DOHH2 (cell line): ENCODE data around the gene KCTD21.
"Not testable (repeated sequence)": the region's sequence is repeated elsewhere in the genome, so short reads cannot be mapped to it uniquely, and the experiment has no call there.

ENCODE experiments used
- H3F3A ChIP-seq: fragments of 200-600 bp; sonication (generic), shearing (Covaris generic); 2 replicates; pipeline ENCODE4 v1.6.0; 2016; ENCODE audit warnings: antibody characterized with exemption, mild to moderate bottlenecking; ENCODE audit not compliant: control insufficient read depth, insufficient read depth
- H3K27ac ChIP-seq: fragments of 200-600 bp; sonication (generic); 2 replicates; pipeline ENCODE4 v1.5.1; 2014; ENCODE audit warnings: low read depth, mild to moderate bottlenecking, low read length, moderate library complexity
- H3K27me3 ChIP-seq: fragments of 200-600 bp; sonication (generic); 2 replicates; pipeline ENCODE4 v1.6.1; 2014; ENCODE audit warnings: mild to moderate bottlenecking, low read length, mixed read lengths; ENCODE audit not compliant: control insufficient read depth
- H3K36me3 ChIP-seq: fragments of 200-600 bp; sonication (generic); 2 replicates; pipeline ENCODE4 v1.6.1; 2014; ENCODE audit warnings: mild to moderate bottlenecking, low read length, moderate library complexity, mixed read lengths; ENCODE audit not compliant: control insufficient read depth
- H3K4me1 ChIP-seq: fragments of 200-600 bp; sonication (generic); 2 replicates; pipeline ENCODE4 v1.6.1; 2014; ENCODE audit warnings: mild to moderate bottlenecking, low read length, mixed read lengths; ENCODE audit not compliant: control insufficient read depth
- H3K4me2 ChIP-seq: fragments of 200-600 bp; sonication (generic); 2 replicates; pipeline ENCODE4 v1.6.0; 2014; ENCODE audit warnings: mild to moderate bottlenecking, low read length, moderate library complexity
- H3K4me3 ChIP-seq: fragments of 200-600 bp; sonication (generic); 2 replicates; pipeline ENCODE4 v1.5.1; 2014; ENCODE audit warnings: mild to moderate bottlenecking, low read length, mixed read lengths
- H3K79me2 ChIP-seq: fragments of 200-600 bp; sonication (generic); 2 replicates; pipeline ENCODE4 v1.6.1; 2014; ENCODE audit warnings: mild to moderate bottlenecking, low read length, mixed read lengths; ENCODE audit not compliant: control insufficient read depth
- H3K9me2 ChIP-seq: fragments of 200-600 bp; sonication (generic); replicated peaks from 2 replicates; pipeline ENCODE4 v1.6.1; 2014; ENCODE audit warnings: mild to moderate bottlenecking, low read length, mixed read lengths; ENCODE audit not compliant: control insufficient read depth
- H3K9me3 ChIP-seq: fragments of 200-600 bp; sonication (generic); 2 replicates; pipeline ENCODE4 v1.6.1; 2014; ENCODE audit warnings: antibody characterized with exemption, low read length, mixed read lengths; ENCODE audit not compliant: control insufficient read depth, insufficient read depth
- H4K20me1 ChIP-seq: fragments of 200-600 bp; sonication (generic); 2 replicates; pipeline ENCODE4 v1.6.0; 2014; ENCODE audit warnings: low read depth, mild to moderate bottlenecking, antibody characterized with exemption, low read length, moderate library complexity; ENCODE audit not compliant: control insufficient read depth, insufficient read depth
- EZH2phosphoT487 ChIP-seq: fragments of 200-600 bp; sonication (generic); IDR thresholded peaks from 2 replicates; pipeline ENCODE4 v1.6.1; 2017; ENCODE audit warnings: borderline replicate concordance, mild to moderate bottlenecking, antibody characterized with exemption, low read length, moderate library complexity, mixed read lengths
- TF ChIP-seq, protein P1 (sequence below): fragments of 200-600 bp; sonication (generic); IDR thresholded peaks from one replicate; pipeline ENCODE4 v1.5.1; 2014; ENCODE audit warnings: antibody characterized with exemption, mild to moderate bottlenecking, low read depth, low read length; ENCODE audit not compliant: poor library complexity, severe bottlenecking

Gene KCTD21

DNA sequence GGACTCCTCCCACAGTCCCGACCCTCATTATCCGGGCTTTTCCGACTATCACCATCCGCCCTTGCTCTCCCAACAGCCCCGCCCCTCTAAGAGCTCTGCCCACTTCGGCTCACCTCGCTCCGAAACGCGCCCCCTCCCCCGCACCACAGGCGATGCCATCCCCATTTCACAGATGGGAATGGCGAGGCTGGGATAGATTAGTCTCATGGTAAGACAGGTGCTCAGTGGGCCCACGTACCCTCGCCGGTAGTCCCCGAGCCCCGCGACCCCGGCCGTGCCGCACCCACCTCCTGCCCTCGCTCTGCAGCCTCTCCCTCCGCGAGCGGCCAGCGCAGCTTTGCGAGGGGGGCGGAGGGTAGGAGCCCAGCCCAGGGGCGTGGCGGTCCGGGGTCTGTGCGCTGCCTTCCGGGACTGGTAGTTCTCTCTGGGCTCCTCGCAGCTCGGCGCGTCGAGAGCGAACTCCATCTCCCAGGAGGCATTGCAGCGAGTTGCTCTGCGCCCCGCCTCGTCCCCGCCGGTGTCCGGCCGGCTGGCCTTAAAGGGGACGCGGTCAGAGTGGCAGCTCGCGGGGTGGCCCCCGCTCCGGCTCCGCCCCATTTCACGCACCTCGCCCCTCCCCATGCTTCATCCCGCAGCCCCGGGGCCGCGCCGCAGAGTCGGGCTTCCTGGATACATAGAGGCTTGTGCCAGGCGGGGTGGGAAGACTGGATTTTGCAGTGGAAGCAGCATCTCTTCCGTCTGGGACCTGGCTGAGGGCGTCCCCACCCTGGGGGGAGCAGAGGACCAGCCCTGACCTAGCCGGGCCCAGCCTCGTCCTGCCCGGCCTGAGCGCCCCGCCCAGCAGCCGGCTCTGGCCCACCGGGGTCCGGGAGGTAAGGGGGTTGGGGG is at the start of gene KCTD21, which contains the start of gene USP35:
KCTD21 (minus strand) TSS at position 341 of the 888 bp plus-strand sequence. CDS start 14,072 bp downstream, outside the sequence.
USP35 (plus strand) TSS at position 634 of the 888 bp plus-strand sequence. CDS start 7,327 bp downstream, outside the sequence.
- no peaks in the 10 kb centered on the region for H3K9me3 ChIP-seq
- TF ChIP-seq, protein P1, sequence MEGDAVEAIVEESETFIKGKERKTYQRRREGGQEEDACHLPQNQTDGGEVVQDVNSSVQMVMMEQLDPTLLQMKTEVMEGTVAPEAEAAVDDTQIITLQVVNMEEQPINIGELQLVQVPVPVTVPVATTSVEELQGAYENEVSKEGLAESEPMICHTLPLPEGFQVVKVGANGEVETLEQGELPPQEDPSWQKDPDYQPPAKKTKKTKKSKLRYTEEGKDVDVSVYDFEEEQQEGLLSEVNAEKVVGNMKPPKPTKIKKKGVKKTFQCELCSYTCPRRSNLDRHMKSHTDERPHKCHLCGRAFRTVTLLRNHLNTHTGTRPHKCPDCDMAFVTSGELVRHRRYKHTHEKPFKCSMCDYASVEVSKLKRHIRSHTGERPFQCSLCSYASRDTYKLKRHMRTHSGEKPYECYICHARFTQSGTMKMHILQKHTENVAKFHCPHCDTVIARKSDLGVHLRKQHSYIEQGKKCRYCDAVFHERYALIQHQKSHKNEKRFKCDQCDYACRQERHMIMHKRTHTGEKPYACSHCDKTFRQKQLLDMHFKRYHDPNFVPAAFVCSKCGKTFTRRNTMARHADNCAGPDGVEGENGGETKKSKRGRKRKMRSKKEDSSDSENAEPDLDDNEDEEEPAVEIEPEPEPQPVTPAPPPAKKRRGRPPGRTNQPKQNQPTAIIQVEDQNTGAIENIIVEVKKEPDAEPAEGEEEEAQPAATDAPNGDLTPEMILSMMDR: no peak
- no peak for TF ChIP-seq EZH2phosphoT487
- H4K20me1 ChIP-seq: no peaks in the 10 kb centered on the region
- H3K79me2 ChIP-seq: no peaks in the 10 kb centered on the region
- peaks cover 26% of the 10 kb centered on the region for H3K4me1 ChIP-seq
- no peak within 1 kb of the TSS for H3K27ac ChIP-seq
- peak within 1 kb of the TSS; percentile 87 for H3K4me2 ChIP-seq
- 0 out of 2 replicates have a peak, but pooled peaks cover 5% of the 10 kb centered on the region for H3F3A ChIP-seq
- H3K9me2 ChIP-seq: no peaks in the 10 kb centered on the region
- H3K27me3 ChIP-seq: no peaks in the 10 kb centered on the region
- peak within 1 kb of the TSS; percentile 95 for H3K4me3 ChIP-seq
- no peaks in the 10 kb centered on the region for H3K36me3 ChIP-seq

DNA sequence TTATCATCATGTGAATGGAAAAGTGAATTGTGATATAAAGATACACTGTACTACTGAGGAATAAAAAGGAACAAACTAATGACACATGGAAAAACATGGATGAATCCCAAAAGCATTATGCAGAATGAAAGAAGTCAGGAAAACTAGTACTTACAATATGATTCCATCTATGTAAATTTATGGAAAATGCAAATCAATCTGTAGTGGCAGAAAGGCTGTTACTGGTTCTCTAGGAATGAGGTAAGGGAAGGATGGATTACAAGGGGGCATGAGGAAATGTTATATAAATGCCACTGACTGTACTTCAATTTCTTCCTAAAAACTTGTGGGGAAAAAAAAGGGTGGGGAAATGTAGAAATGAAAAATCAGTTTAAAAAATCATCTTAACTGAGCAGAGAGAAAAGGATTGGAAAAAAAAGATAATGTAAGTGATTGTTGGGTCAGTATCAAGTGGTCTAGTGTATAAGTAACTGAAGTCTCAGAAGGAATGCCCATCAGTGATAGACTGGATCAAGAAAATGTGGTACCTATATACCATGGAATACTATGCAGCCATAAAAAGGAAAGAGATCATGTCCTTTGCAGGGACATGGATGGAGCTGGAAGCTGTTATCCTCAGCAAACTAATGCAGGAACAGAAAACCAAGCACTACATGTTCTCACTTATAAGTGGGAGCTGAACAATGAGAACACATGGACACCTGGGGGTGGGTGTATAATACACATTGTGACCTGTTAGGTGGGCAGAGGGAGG is 49.0 kb upstream of the KCTD21 start:
- Histone ChIP-seq H3K36me3 (no peaks in the 10 kb centered on the region), H3K27ac (no peak overlapping the region), H3K79me2 (no peaks in the 10 kb centered on the region), H3K4me3 (no peak overlapping the region), H4K20me1 (no peaks in the 10 kb centered on the region), H3K9me2 (no peaks in the 10 kb centered on the region), H3K4me1 (no peaks in the 10 kb centered on the region), H3K27me3 (peaks cover 3% of the 10 kb centered on the region; the same call in 1 of the 2 replicates), H3K9me3 (peaks cover 8% of the 10 kb centered on the region; the same call in 1 of the 2 replicates), H3F3A (no peaks in the 10 kb centered on the region), H3K4me2 (no peak overlapping the region)
- no peak for TF ChIP-seq EZH2phosphoT487
- TF ChIP-seq, protein P1: no peak

- Histone ChIP-seq H3K9me3 (no peaks in the 10 kb centered on the region), H3K27me3 (peaks cover 3% of the 10 kb centered on the region; the same call in 1 of the 2 replicates), H3K4me2 (no peak overlapping the region), H3K27ac (no peak overlapping the region), H3K79me2 (no peaks in the 10 kb centered on the region), H3K4me1 (no peaks in the 10 kb centered on the region), H3K36me3 (no peaks in the 10 kb centered on the region), H4K20me1 (no peaks in the 10 kb centered on the region), H3K9me2 (no peaks in the 10 kb centered on the region), H3K4me3 (no peak overlapping the region), H3F3A (no peaks in the 10 kb centered on the region)
- no peak for TF ChIP-seq EZH2phosphoT487
- TF ChIP-seq, protein P1: no peak
These were observed 45.6 kb upstream of the KCTD21 start for GRCh38 chr11:78234006-78234405.

GRCh38 chr11:78233046-78233445 is 44.6 kb upstream of the KCTD21 start:
- H4K20me1 ChIP-seq, H3K79me2 ChIP-seq, H3K36me3 ChIP-seq, H3K9me3 ChIP-seq, H3K27me3 ChIP-seq, H3K9me2 ChIP-seq, H3K4me2 ChIP-seq, H3K4me3 ChIP-seq, H3F3A ChIP-seq, H3K4me1 ChIP-seq, H3K27ac ChIP-seq: not testable (repeated sequence)
